GM23338 (cell line): ENCODE measurements around the gene FAM32A. TPM values are rescaled to one million over a fixed set of nuclear protein-coding genes. Genes with fewer than 3 reads are reported as not detected.

Experiments
- ATAC-seq: fragments of 200-7000 bp; cut with Tn5 transposase; 3 replicates; pipeline ENCODE4 v1.9.1; 2020
- DNase-seq: peaks from one replicate; pipeline ENCODE4 v3.0.0-alpha.2; 2015; ENCODE audit warnings: low spot score
- H2AFZ ChIP-seq: fragments of 200-600 bp; sonication (generic); 2 replicates; pipeline ENCODE4 v1.8.0; 2016; ENCODE audit warnings: antibody characterized with exemption, mild to moderate bottlenecking, moderate library complexity
- H3F3A ChIP-seq: fragments of 200-600 bp; sonication (generic); replicated peaks from 2 replicates; pipeline ENCODE4 v1.8.0; 2017; ENCODE audit warnings: antibody characterized with exemption, mixed run types, low read depth
- H3K27ac ChIP-seq: fragments of 200-600 bp; sonication (generic); 2 replicates; pipeline ENCODE4 v1.6.1; 2016; ENCODE audit warnings: low read depth
- H3K27me3 ChIP-seq: fragments of 200-600 bp; sonication (generic); 2 replicates; pipeline ENCODE4 v1.8.0; 2016; ENCODE audit warnings: mild to moderate bottlenecking, mixed run types, moderate library complexity; ENCODE audit not compliant: insufficient read depth
- H3K36me3 ChIP-seq: fragments of 200-600 bp; sonication (generic); 2 replicates; pipeline ENCODE4 v1.8.0; 2016; ENCODE audit warnings: mild to moderate bottlenecking; ENCODE audit not compliant: insufficient read depth
- H3K4me1 ChIP-seq: fragments of 200-600 bp; sonication (generic); 2 replicates; pipeline ENCODE4 v1.8.0; 2016; ENCODE audit warnings: mild to moderate bottlenecking, moderate library complexity; ENCODE audit not compliant: insufficient read depth
- H3K4me2 ChIP-seq: fragments of 200-600 bp; sonication (generic); 2 replicates; pipeline ENCODE4 v1.7.1; 2017; ENCODE audit warnings: mixed run types
- H3K4me3 ChIP-seq: fragments of 200-600 bp; sonication (generic); 2 replicates; pipeline ENCODE4 v1.6.1; 2016; ENCODE audit warnings: mixed run types
- H3K79me2 ChIP-seq: fragments of 200-600 bp; sonication (generic); replicated peaks from 2 replicates; pipeline ENCODE4 v1.8.0; 2017; ENCODE audit warnings: mild to moderate bottlenecking; ENCODE audit not compliant: insufficient read depth
- H3K9me2 ChIP-seq: fragments of 200-600 bp; sonication (generic); 2 replicates; pipeline ENCODE4 v1.8.0; 2017; ENCODE audit not compliant: insufficient read depth
- H4K20me1 ChIP-seq: fragments of 200-600 bp; sonication (generic); replicated peaks from 2 replicates; pipeline ENCODE4 v1.8.0; 2017; ENCODE audit warnings: mild to moderate bottlenecking; ENCODE audit not compliant: insufficient read depth
- H3K27ac Mint-ChIP-seq: 2 replicates; pipeline ENCODE4 v1.8.0; 2020; ENCODE audit warnings: inconsistent platforms, mild to moderate bottlenecking, moderate library complexity, mixed read lengths
- H3K27me3 Mint-ChIP-seq: 3 replicates; pipeline ENCODE4 v1.8.0; 2022; ENCODE audit warnings: low read depth, mild to moderate bottlenecking, moderate library complexity, mixed read lengths, inconsistent platforms; ENCODE audit not compliant: insufficient read depth, poor library complexity
- H3K36me3 Mint-ChIP-seq: 3 replicates; pipeline ENCODE4 v1.8.0; 2021; ENCODE audit warnings: low read depth, mild to moderate bottlenecking, inconsistent platforms, moderate library complexity, mixed read lengths
- H3K4me1 Mint-ChIP-seq: 3 replicates; pipeline ENCODE4 v1.8.0; 2020; ENCODE audit warnings: mild to moderate bottlenecking, inconsistent platforms, mixed read lengths
- H3K4me3 Mint-ChIP-seq: 3 replicates; pipeline ENCODE4 v1.8.0; 2021; ENCODE audit warnings: moderate library complexity, mild to moderate bottlenecking, inconsistent platforms, mixed read lengths
- H3K9me3 Mint-ChIP-seq: 3 replicates; pipeline ENCODE4 v1.8.0; 2020; ENCODE audit warnings: moderate library complexity, mild to moderate bottlenecking, inconsistent platforms, mixed read lengths
- CREB1 ChIP-seq: fragments of 250-450 bp; sonication (Bioruptor Pico); IDR thresholded peaks from 2 replicates; pipeline ENCODE4 v1.5.0; 2020; ENCODE audit warnings: low read depth, mild to moderate bottlenecking, moderate library complexity
- JUNB ChIP-seq: IDR thresholded peaks from one replicate; pipeline ENCODE4 v1.6.1; 2016; ENCODE audit warnings: antibody characterized with exemption; ENCODE audit not compliant: unreplicated experiment
- NANOG ChIP-seq: IDR thresholded peaks from 2 replicates; pipeline ENCODE4 v1.6.1; 2016; ENCODE audit warnings: antibody characterized with exemption, borderline replicate concordance
- STAT1 ChIP-seq: IDR thresholded peaks from one replicate; pipeline ENCODE4 v1.6.1; 2016; ENCODE audit warnings: antibody characterized with exemption; ENCODE audit not compliant: unreplicated experiment
- ZNF331 ChIP-seq: fragments of 250-450 bp; sonication (Bioruptor Pico); IDR thresholded peaks from 2 replicates; pipeline ENCODE4 v1.5.0; 2020; ENCODE audit warnings: low read depth, mild to moderate bottlenecking, moderate library complexity
- polyA plus RNA-seq: library from polyadenylated mRNA; unstranded; fragments of >200 nt; fragmentation: Nextera tagmentation; extraction: Ambion mirVana; gene quantifications from 2 replicates; pipeline ENCODE4 v1.2.1, GENCODE V29; 2016
- total RNA-seq: library from RNA; depleted of rRNA; stranded (reverse); fragments of >200 nt; shearing (Covaris generic); gene quantifications from 2 replicates; pipeline ENCODE4 v1.2.3, GENCODE V29; 2014
- TF ChIP-seq, protein P1 (sequence below): IDR thresholded peaks from 2 replicates; pipeline ENCODE4 v1.6.1; 2016; ENCODE audit warnings: antibody characterized with exemption
- TF ChIP-seq, protein P2 (sequence below), 2 experiments: fragments of 200-600 bp in 1 of 2; sonication (generic) in 1 of 2; conservative IDR thresholded peaks; 2 replicates each; pipeline versions ENCODE4 v1.5.1 to v1.6.1; 2016 to 2017; ENCODE audit warnings: antibody characterized with exemption in 2 of 2, low read depth in 2 of 2, mild to moderate bottlenecking in 2 of 2, moderate library complexity in 1 of 2
- TF ChIP-seq, protein P3 (sequence below): fragments of 250-450 bp; sonication (Bioruptor Pico); IDR thresholded peaks from 2 replicates; pipeline ENCODE4 v1.5.0; 2020; ENCODE audit warnings: mild to moderate bottlenecking, moderate library complexity

FAM32A gene
- total and polyA plus RNA-seq, 2 experiments from 2014 or later = 58.2 to 67.3 TPM

DNA sequence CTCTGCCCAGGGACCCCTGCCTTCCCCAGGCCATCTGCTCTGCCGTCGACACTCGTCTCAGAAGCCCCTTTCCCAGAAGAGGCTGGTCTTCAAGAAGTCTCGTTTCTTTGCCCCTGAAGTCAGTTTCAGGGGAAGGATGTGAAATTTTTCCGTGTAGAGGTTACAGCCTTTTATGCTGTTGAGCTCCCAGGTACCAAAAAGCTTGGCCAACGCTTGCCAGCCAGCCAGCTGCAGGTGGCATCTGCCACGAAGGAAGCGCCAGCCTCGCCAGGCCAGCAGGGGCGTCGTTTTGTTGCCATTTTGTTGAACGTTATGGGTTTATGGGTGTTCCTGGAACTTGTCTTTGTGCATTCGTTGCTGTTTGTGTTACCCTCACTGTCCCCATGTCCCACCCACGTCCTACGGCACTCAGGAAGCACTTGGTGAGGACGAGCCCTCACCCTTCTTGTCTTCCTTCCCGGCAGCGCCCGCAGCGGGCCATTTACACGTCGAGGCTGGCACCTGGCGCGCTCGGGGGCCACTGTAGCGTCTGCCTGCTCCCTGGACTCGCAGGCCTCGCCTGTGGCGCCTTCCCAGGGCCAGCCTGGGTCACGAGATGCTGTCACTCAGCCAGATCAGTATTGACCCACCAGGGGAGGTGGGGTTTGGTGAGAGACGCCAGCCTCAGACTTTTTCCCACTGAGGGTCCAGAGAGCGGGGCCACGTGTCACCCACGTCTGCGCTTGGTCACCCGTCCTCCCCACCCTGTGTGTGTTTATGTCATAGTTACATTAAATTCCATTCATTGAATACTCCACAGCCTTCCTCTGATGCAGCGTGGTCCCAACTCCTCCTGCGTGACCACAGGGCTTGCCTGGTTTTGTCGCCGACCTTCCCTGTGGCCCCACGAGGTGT is 49.6 kb downstream of the FAM32A start:
- Histone ChIP-seq H3F3A (no peaks in the 10 kb centered on the region), H3K4me2 (no peak overlapping the region), H3K27ac (no peak overlapping the region), H3K36me3 (no peaks in the 10 kb centered on the region), H3K4me3 (no peak overlapping the region), H3K27me3 (no peaks in the 10 kb centered on the region), H2AFZ (no peak overlapping the region), H3K9me2 (no peaks in the 10 kb centered on the region), H3K79me2 (no peaks in the 10 kb centered on the region), H3K4me1 (no peaks in the 10 kb centered on the region), H4K20me1 (no peaks in the 10 kb centered on the region)
- peaks cover 11% of the 10 kb centered on the region; the same call in 2 of the 3 replicates for H3K36me3 Mint-ChIP-seq
- no peaks in the 10 kb centered on the region; the same call in none of the 3 replicates for H3K9me3 Mint-ChIP-seq
- H3K4me1 Mint-ChIP-seq = no peaks in the 10 kb centered on the region; the same call in 2 of the 3 replicates
- DNase-seq (no peak), ATAC-seq (no peak)
- H3K27me3 Mint-ChIP-seq = peaks cover 13% of the 10 kb centered on the region
- H3K4me3 Mint-ChIP-seq = no peak overlapping the region
- no peak overlapping the region for H3K27ac Mint-ChIP-seq
- TF ChIP-seq STAT1 (no peak), CREB1 (CRISPR knock-in tag) (no peak), ZNF331 (CRISPR knock-in tag) (no peak), NANOG (no peak), JUNB (no peak)
- TF ChIP-seq, protein P1, sequence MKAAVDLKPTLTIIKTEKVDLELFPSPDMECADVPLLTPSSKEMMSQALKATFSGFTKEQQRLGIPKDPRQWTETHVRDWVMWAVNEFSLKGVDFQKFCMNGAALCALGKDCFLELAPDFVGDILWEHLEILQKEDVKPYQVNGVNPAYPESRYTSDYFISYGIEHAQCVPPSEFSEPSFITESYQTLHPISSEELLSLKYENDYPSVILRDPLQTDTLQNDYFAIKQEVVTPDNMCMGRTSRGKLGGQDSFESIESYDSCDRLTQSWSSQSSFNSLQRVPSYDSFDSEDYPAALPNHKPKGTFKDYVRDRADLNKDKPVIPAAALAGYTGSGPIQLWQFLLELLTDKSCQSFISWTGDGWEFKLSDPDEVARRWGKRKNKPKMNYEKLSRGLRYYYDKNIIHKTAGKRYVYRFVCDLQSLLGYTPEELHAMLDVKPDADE = no peak
- TF ChIP-seq, protein P2, sequence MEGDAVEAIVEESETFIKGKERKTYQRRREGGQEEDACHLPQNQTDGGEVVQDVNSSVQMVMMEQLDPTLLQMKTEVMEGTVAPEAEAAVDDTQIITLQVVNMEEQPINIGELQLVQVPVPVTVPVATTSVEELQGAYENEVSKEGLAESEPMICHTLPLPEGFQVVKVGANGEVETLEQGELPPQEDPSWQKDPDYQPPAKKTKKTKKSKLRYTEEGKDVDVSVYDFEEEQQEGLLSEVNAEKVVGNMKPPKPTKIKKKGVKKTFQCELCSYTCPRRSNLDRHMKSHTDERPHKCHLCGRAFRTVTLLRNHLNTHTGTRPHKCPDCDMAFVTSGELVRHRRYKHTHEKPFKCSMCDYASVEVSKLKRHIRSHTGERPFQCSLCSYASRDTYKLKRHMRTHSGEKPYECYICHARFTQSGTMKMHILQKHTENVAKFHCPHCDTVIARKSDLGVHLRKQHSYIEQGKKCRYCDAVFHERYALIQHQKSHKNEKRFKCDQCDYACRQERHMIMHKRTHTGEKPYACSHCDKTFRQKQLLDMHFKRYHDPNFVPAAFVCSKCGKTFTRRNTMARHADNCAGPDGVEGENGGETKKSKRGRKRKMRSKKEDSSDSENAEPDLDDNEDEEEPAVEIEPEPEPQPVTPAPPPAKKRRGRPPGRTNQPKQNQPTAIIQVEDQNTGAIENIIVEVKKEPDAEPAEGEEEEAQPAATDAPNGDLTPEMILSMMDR (conservative IDR thresholded peaks at IDR 0.05; ENCODE audit: low read depth in 2 of 2) = no peak

DNA sequence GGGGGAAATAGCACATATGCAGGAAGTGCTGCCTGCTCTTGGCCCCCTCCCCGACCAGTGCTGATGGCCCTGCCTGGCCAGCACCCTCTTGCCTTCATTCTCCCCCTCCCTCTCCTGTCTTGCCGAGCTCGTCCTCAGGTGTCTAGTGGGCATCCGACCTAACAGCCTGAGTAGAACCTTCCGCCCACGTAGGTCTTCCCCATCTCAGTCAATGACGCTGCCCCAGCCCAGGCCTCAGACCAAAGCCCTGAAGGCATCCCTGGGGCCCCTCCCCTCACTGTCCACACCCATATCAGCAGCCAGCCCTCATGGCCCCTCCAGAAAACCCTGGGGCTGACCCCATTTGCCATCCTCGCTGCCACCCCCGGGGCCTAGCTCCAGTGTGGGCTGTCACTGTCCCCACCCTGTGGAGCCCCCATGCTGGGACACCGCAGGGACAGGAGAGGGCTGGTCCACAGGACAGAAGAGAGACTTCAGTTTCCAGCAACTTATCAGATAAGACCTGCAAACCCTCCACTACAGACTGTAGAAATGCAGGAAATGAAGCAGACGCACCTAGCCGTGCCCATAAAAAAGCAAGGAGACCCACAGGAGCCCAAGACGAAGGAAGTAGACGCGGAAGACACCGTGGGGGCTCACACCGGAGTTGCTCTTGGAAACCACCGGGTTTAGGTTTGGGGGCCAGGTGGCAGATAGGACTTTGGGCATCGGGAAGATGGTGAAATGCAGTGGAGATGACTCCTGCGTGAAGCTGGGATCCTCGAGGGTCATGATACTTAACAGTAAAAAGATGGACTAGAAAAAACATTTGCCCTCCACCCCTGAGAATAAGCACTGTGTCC is 50.8 kb downstream of the FAM32A start:
- no peaks in the 10 kb centered on the region for H3K27me3 ChIP-seq
- ATAC-seq (no peak), DNase-seq (no peak)
- no peaks in the 10 kb centered on the region for H4K20me1 ChIP-seq
- no peak overlapping the region for H3K4me2 ChIP-seq
- no peaks in the 10 kb centered on the region for H3K4me1 ChIP-seq
- Mint-ChIP-seq H3K9me3 (no peaks in the 10 kb centered on the region; the same call in 1 of the 3 replicates), H3K4me1 (no peaks in the 10 kb centered on the region; the same call in 2 of the 3 replicates), H3K36me3 (peaks cover 7% of the 10 kb centered on the region; the same call in 2 of the 3 replicates), H3K27ac (no peak overlapping the region), H3K27me3 (peaks cover 14% of the 10 kb centered on the region), H3K4me3 (no peak overlapping the region)
- H3K9me2 ChIP-seq = no peaks in the 10 kb centered on the region
- H3K79me2 ChIP-seq = no peaks in the 10 kb centered on the region
- H3K36me3 ChIP-seq = no peaks in the 10 kb centered on the region
- H3F3A ChIP-seq = no peaks in the 10 kb centered on the region
- no peak overlapping the region for H2AFZ ChIP-seq
- no peak overlapping the region for H3K4me3 ChIP-seq
- no peak overlapping the region for H3K27ac ChIP-seq
- TF ChIP-seq NANOG = no peak
- TF ChIP-seq, protein P3, sequence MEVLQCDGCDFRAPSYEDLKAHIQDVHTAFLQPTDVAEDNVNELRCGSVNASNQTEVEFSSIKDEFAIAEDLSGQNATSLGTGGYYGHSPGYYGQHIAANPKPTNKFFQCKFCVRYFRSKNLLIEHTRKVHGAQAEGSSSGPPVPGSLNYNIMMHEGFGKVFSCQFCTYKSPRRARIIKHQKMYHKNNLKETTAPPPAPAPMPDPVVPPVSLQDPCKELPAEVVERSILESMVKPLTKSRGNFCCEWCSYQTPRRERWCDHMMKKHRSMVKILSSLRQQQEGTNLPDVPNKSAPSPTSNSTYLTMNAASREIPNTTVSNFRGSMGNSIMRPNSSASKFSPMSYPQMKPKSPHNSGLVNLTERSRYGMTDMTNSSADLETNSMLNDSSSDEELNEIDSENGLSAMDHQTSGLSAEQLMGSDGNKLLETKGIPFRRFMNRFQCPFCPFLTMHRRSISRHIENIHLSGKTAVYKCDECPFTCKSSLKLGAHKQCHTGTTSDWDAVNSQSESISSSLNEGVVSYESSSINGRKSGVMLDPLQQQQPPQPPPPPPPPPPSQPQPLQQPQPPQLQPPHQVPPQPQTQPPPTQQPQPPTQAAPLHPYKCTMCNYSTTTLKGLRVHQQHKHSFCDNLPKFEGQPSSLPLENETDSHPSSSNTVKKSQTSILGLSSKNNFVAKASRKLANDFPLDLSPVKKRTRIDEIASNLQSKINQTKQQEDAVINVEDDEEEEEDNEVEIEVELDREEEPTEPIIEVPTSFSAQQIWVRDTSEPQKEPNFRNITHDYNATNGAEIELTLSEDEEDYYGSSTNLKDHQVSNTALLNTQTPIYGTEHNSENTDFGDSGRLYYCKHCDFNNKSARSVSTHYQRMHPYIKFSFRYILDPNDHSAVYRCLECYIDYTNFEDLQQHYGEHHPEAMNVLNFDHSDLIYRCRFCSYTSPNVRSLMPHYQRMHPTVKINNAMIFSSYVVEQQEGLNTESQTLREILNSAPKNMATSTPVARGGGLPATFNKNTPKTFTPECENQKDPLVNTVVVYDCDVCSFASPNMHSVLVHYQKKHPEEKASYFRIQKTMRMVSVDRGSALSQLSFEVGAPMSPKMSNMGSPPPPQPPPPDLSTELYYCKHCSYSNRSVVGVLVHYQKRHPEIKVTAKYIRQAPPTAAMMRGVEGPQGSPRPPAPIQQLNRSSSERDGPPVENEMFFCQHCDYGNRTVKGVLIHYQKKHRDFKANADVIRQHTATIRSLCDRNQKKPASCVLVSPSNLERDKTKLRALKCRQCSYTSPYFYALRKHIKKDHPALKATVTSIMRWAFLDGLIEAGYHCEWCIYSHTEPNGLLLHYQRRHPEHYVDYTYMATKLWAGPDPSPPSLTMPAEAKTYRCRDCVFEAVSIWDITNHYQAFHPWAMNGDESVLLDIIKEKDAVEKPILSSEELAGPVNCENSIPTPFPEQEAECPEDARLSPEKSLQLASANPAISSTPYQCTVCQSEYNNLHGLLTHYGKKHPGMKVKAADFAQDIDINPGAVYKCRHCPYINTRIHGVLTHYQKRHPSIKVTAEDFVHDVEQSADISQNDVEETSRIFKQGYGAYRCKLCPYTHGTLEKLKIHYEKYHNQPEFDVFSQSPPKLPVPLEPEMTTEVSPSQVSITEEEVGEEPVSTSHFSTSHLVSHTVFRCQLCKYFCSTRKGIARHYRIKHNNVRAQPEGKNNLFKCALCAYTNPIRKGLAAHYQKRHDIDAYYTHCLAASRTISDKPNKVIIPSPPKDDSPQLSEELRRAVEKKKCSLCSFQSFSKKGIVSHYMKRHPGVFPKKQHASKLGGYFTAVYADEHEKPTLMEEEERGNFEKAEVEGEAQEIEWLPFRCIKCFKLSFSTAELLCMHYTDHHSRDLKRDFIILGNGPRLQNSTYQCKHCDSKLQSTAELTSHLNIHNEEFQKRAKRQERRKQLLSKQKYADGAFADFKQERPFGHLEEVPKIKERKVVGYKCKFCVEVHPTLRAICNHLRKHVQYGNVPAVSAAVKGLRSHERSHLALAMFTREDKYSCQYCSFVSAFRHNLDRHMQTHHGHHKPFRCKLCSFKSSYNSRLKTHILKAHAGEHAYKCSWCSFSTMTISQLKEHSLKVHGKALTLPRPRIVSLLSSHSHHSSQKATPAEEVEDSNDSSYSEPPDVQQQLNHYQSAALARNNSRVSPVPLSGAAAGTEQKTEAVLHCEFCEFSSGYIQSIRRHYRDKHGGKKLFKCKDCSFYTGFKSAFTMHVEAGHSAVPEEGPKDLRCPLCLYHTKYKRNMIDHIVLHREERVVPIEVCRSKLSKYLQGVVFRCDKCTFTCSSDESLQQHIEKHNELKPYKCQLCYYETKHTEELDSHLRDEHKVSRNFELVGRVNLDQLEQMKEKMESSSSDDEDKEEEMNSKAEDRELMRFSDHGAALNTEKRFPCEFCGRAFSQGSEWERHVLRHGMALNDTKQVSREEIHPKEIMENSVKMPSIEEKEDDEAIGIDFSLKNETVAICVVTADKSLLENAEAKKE = no peak
